Measurements from ENCODE around the gene DHX9.
"Not testable (repeated sequence)": the region's sequence is repeated elsewhere in the genome, so short reads cannot be mapped to it uniquely, and the experiment has no call there.

The DHX9 gene

GRCh38 chr1:182889997-182890396, 50.9 kb downstream of the DHX9 start:
- DNase-seq (ENCODE audit: low read depth in 2 of 2) = no peak

- DNase-seq (ENCODE audit: low read depth in 2 of 2) = no peak
These were observed 51.9 kb downstream of the DHX9 start for GRCh38 chr1:182890927-182891610.

GRCh38 chr1:182897696-182898095, 58.5 kb downstream of the DHX9 start:
- no peak for DNase-seq (ENCODE audit: low read depth in 2 of 2)

- DNase-seq (ENCODE audit: low read depth in 2 of 2) = not testable (repeated sequence)
These were observed 62.8 kb downstream of the DHX9 start for GRCh38 chr1:182901946-182902345.

- no peak for DNase-seq (ENCODE audit: low read depth in 2 of 2)
These were observed 66.2 kb downstream of the DHX9 start for GRCh38 chr1:182905321-182905720.

GRCh38 chr1:182909578-182909977, 70.4 kb downstream of the DHX9 start:
- no peak for DNase-seq (ENCODE audit: low read depth in 2 of 2)

GRCh38 chr1:182910143-182910542, 71.0 kb downstream of the DHX9 start:
- DNase-seq (ENCODE audit: low read depth in 2 of 2) = no peak

GRCh38 chr1:182913401-182913800, 74.3 kb downstream of the DHX9 start:
- DNase-seq (ENCODE audit: low read depth in 2 of 2) = no peak

GRCh38 chr1:182917378-182917777, 78.2 kb downstream of the DHX9 start:
- no peak for DNase-seq (ENCODE audit: low read depth in 2 of 2)

- DNase-seq (ENCODE audit: low read depth in 2 of 2) = no peak
These were observed 86.5 kb downstream of the DHX9 start for GRCh38 chr1:182925661-182926060.

GRCh38 chr1:182927693-182928433, 88.7 kb downstream of the DHX9 start:
- no peak for DNase-seq (ENCODE audit: low read depth in 2 of 2)

- DNase-seq (ENCODE audit: low read depth in 2 of 2) = no peak
These were observed 91.8 kb downstream of the DHX9 start for GRCh38 chr1:182930985-182931384.

GRCh38 chr1:182935716-182936115, 96.6 kb downstream of the DHX9 start:
- no peak for DNase-seq (ENCODE audit: low read depth in 2 of 2)
